ENCODE data around the gene AOPEP.

Gene AOPEP

DNA sequence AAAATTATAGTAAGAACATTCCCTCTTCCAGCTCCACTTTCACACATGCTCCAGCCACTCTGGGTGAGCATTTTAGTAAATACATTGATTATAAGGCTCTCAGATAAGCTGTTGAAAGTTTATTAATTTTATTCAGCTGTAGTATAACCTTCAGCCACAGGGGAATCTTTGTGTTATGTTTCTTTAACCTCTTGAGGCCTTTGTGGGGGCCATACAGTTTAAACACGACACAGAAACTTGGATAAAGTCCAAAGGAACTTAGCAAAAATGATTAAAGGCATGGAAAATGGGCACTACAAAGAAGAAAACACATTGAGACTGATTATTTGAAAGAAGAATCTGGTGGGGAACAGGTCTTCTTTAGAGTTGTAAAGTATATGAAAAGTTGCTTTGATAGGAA lies 70.2 kb downstream of the AOPEP start:
- no peaks in the 10 kb centered on the region for H3K27me3 ChIP-seq
- TF ChIP-seq, protein P1, sequence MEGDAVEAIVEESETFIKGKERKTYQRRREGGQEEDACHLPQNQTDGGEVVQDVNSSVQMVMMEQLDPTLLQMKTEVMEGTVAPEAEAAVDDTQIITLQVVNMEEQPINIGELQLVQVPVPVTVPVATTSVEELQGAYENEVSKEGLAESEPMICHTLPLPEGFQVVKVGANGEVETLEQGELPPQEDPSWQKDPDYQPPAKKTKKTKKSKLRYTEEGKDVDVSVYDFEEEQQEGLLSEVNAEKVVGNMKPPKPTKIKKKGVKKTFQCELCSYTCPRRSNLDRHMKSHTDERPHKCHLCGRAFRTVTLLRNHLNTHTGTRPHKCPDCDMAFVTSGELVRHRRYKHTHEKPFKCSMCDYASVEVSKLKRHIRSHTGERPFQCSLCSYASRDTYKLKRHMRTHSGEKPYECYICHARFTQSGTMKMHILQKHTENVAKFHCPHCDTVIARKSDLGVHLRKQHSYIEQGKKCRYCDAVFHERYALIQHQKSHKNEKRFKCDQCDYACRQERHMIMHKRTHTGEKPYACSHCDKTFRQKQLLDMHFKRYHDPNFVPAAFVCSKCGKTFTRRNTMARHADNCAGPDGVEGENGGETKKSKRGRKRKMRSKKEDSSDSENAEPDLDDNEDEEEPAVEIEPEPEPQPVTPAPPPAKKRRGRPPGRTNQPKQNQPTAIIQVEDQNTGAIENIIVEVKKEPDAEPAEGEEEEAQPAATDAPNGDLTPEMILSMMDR (IDR thresholded peaks at IDR 0.05; ENCODE audit: low read depth, low read length), result 0 out of 2 replicates have a peak, but pooled peaks have one; percentile 5
- DNase-seq, result no peak

GRCh38 chr9:94798201-94798600 lies 71.7 kb downstream of the AOPEP start:
- H3K36me3 ChIP-seq, result peaks cover 31% of the 10 kb centered on the region
- H3K9me3 ChIP-seq, result no peaks in the 10 kb centered on the region; the same call in 1 of the 2 replicates
- H3K4me1 ChIP-seq, result peaks cover 12% of the 10 kb centered on the region
- no peaks in the 10 kb centered on the region for H3K27me3 ChIP-seq
- TF ChIP-seq, protein P1 (IDR thresholded peaks at IDR 0.05; ENCODE audit: low read depth, low read length), result no peak
- no peak overlapping the region for H3K4me3 ChIP-seq (ENCODE audit: low read depth, low read length)
- no peak for DNase-seq

More for the DNA sequence above, 70.2 kb downstream of the AOPEP start:
- Histone ChIP-seq H3K4me3 (ENCODE audit: low read depth, low read length) (no peak overlapping the region), H3K4me1 (peaks cover 8% of the 10 kb centered on the region), H3K36me3 (peaks cover 40% of the 10 kb centered on the region), H3K9me3 (no peaks in the 10 kb centered on the region; the same call in 1 of the 2 replicates)

DNA sequence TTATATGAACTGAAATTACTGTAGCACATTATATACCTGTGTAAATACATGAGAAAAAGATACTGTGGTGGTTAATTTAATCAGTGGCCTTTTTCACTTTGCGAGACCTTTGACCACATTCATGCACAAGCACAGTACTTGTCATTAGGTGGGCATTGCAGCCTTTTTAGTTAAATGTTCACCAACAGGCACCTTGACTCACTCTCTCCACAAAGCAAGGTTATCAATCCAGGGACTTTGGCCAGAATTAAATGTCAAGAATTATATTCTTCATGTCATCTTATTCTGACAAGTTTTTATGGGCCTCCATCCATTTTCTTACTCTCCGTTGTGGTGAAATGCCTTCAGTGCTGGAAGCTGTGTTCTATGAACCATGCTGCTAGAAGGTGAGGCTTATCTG lies 72.2 kb downstream of the AOPEP start:
- no peak overlapping the region for H3K4me3 ChIP-seq (ENCODE audit: low read depth, low read length)
- H3K4me1 ChIP-seq, result peaks cover 12% of the 10 kb centered on the region
- no peaks in the 10 kb centered on the region; the same call in 1 of the 2 replicates for H3K9me3 ChIP-seq
- H3K36me3 ChIP-seq, result peaks cover 30% of the 10 kb centered on the region
- DNase-seq, result no peak
- no peaks in the 10 kb centered on the region for H3K27me3 ChIP-seq
- TF ChIP-seq, protein P1 (IDR thresholded peaks at IDR 0.05; ENCODE audit: low read depth, low read length), result no peak

DNA sequence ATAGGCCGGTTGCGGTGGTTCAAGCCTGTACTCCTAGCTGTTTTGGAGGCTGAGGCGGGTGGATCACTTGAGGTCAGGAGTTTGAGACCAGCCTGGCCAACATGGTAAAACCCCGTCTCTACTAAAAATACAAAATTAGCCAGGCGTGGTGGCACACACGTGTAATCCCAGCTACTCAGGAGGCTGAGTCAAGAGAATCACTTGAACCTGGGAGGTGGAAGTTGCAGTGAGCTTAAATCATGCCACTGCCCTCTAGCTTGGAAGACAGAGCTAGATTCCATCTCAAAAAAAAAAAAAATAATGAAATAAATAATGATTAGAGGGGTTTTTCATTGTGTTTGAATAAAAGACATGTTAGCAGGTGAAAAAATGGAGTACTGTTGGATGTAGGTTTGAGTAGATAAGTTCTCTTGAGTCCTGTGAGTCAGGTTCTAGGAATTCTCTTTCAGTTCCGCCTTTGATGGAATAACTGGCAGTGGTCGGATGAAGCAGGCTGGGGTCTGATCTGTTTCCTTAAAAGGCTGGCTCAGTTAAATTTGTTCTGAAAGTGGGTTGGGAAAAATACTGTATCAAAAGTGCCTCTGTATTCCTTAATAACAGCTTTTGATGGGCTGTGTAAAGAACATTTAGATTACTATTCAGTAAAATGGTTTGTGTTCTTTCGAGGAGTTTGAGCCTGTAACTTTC lies 73.2 kb downstream of the AOPEP start:
- TF ChIP-seq, protein P1 (IDR thresholded peaks at IDR 0.05; ENCODE audit: low read depth, low read length), result no peak
- Histone ChIP-seq H3K4me1 (peaks cover 12% of the 10 kb centered on the region), H3K27me3 (no peaks in the 10 kb centered on the region), H3K9me3 (no peaks in the 10 kb centered on the region), H3K36me3 (peaks cover 21% of the 10 kb centered on the region), H3K4me3 (ENCODE audit: low read depth, low read length) (no peak overlapping the region)
- no peak for DNase-seq

GRCh38 chr9:94800424-94801117 lies 74.1 kb downstream of the AOPEP start:
- Histone ChIP-seq H3K4me1 (peaks cover 13% of the 10 kb centered on the region), H3K27me3 (no peaks in the 10 kb centered on the region), H3K36me3 (peaks cover 18% of the 10 kb centered on the region), H3K4me3 (ENCODE audit: low read depth, low read length) (no peak overlapping the region), H3K9me3 (no peaks in the 10 kb centered on the region)
- TF ChIP-seq, protein P1 (IDR thresholded peaks at IDR 0.05; ENCODE audit: low read depth, low read length), result no peak
- no peak for DNase-seq

DNA sequence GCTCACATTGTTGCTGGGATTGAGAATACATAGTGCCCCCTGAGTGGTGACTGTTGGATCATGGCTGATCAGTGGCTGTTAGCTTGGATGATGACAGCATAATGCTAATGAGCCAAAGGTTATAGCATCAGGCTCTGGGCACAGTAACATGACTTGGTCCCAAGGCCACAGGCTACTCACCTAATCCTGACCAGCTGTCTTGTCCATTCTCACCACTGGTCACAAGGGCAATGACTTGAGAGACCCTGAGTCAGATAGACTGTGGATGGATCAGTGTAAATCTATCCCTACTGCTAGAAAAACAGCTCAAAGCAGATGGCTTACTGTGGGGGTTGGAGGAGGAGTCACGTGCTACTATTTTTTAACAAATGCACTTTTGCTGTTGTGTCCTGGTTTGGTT lies 74.7 kb downstream of the AOPEP start:
- Histone ChIP-seq H3K27me3 (no peaks in the 10 kb centered on the region), H3K4me1 (peaks cover 15% of the 10 kb centered on the region), H3K9me3 (no peaks in the 10 kb centered on the region), H3K36me3 (peaks cover 18% of the 10 kb centered on the region), H3K4me3 (ENCODE audit: low read depth, low read length) (no peak overlapping the region)
- DNase-seq, result no peak
- TF ChIP-seq, protein P1 (IDR thresholded peaks at IDR 0.05; ENCODE audit: low read depth, low read length), result no peak
